ENCODE data around the gene BMPR2. TPM values are rescaled to one million over a fixed set of nuclear protein-coding genes. Genes with fewer than 3 reads are reported as not detected.

BMPR2 gene
- total RNA-seq: 14.7 and 16.6 TPM in 2 replicates

DNA sequence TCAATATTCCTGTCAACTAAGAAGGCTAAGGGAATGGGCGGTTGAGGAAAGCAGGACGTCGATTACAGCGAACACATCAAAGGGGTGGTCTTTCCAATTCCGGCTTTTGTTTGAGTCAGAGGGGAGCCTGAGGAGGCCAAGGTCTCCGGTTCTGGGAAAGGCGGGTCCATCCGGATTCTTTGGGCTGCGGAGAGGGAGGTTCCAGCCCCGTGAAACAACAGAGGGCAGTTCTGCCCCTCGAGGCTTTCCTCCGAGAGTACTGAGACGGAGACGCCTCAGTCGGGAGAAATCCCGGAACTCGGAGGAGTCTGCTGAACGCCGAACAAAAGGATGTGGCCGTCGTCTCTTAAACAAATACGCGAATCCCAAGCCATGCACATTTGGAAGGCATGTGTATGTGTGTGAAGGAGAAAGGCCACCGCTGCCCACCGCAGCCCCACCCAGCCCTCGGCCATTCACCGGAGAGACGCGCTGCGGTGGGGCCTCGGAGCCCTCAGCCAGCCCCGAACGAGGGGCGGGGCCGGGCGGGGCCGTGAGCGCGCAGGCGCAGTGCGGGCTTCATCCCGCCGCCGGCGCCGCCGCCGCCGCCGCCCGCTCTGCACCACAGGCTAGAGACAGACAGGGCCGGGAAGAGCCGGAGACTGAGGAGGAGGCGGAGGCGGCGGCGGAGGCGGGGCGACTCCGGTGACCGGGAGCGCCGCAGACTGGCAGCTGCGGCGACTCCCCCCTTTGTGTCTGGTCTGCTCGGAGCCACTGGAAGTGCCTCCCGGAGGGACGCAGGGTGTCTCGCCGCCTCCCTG is at the start of gene BMPR2:
Gene BMPR2 (plus strand): TSS at position 719 of the 800 bp plus-strand sequence. CDS start 1,148 bp downstream, outside the sequence.

Small RNA genes lying within 50 kb of the gene (small RNA-seq; reads per million reads assigned to genes)
- gene MTND4LP17 (not detected), gene RN7SL753P (not detected)

Other genes starting within 250 kb of the BMPR2 start
- gene SUMO1, start 137.7 kb upstream of the BMPR2 start, total RNA-seq: 79.4 and 90.3 TPM in 2 replicates
- gene NOP58, start 110.6 kb upstream of the BMPR2 start, total RNA-seq: 68.7 and 86.2 TPM in 2 replicates